Sigmoid colon (tissue), 7 donors: ENCODE results near the gene COX8C. TPM values are rescaled to one million over a fixed set of nuclear protein-coding genes. Genes with fewer than 3 reads are reported as not detected.

Experiments used
- DNase-seq: peaks from one replicate; pipeline ENCODE4 v3.0.0-alpha.2; 2019
- H3K27ac ChIP-seq, 4 donors: fragments of 200-600 bp; sonication (generic); one replicate each; pipeline ENCODE4 v1.5.1; 2016 to 2019; ENCODE audit warnings: mild to moderate bottlenecking in 1 of 4
- H3K27me3 ChIP-seq, 3 donors: fragments of 200-600 bp; sonication (generic); one replicate each; pipeline ENCODE4 v1.5.1; 2019; ENCODE audit warnings: mild to moderate bottlenecking in 1 of 3
- H3K36me3 ChIP-seq, 4 donors: fragments of 200-600 bp; sonication (generic); one replicate each; pipeline ENCODE4 v1.5.1; 2016 to 2019
- H3K4me1 ChIP-seq, 4 donors: fragments of 200-600 bp; sonication (generic); one replicate each; pipeline ENCODE4 v1.5.1; 2017 to 2019
- H3K4me3 ChIP-seq, 4 donors: fragments of 200-600 bp; sonication (generic); one replicate each; pipeline ENCODE4 v1.5.1; 2017 to 2019; ENCODE audit warnings: mild to moderate bottlenecking in 2 of 4, moderate library complexity in 1 of 4
- H3K9me3 ChIP-seq, 4 donors: fragments of 200-600 bp in 3 of 4; sonication (generic) in 3 of 4; one replicate each; pipeline versions ENCODE4 v1.5.1 to v1.6.1; 2013 to 2019
- CTCF ChIP-seq, 4 experiments: fragments of 450-650 bp in 3 of 4; fragments of 200-600 bp in 1 of 4; IDR thresholded peaks; one replicate each; pipeline ENCODE4 v1.5.1; 2016 to 2019; ENCODE audit warnings: antibody characterized with exemption in 4 of 4, mild to moderate bottlenecking in 3 of 4, moderate library complexity in 2 of 4
- EP300 ChIP-seq, 4 donors: sonication (generic); formaldehyde crosslinking; IDR thresholded peaks; one replicate each; pipeline ENCODE4 v1.6.1; 2017; ENCODE audit warnings: antibody characterized with exemption in 4 of 4
- POLR2A ChIP-seq, 2 donors: fragments of 450-650 bp; IDR thresholded peaks; one replicate each; pipeline ENCODE4 v1.6.1; 2016; ENCODE audit warnings: antibody characterized with exemption in 2 of 2, mild to moderate bottlenecking in 2 of 2, moderate library complexity in 2 of 2
- POLR2AphosphoS5 ChIP-seq, 4 donors: sonication (generic); formaldehyde crosslinking; IDR thresholded peaks; one replicate each; pipeline ENCODE4 v1.6.1; 2017; ENCODE audit warnings: antibody characterized with exemption in 4 of 4
- WGBS, 2 donors: extraction: QIAGEN DNeasy Blood & Tissue Kit; methylation state at CpG; one replicate each; pipeline ENCODE4 v1.1.7; 2013; 5-methylcytosine and 5-hydroxymethylcytosine counted together
- intact Hi-C: fragments of 100-400 bp; cut with DNase I; formaldehyde crosslinking; loops from one replicate; pipeline ENCODE4 v1.15.1; 2023
- polyA plus RNA-seq, 3 donors: library from polyadenylated mRNA; stranded (reverse); fragments of 200-250 nt; gene quantifications; one replicate each; pipeline ENCODE4 v1.2.3, GENCODE V29; 2013
- total RNA-seq, 4 donors: library from RNA; depleted of rRNA; stranded (reverse); fragments of >200 nt; gene quantifications; one replicate each; pipeline ENCODE4 v1.1.0, GENCODE V29; 2016
- donor health status: healthy with polysubstance abuse.
- donor health status: Bipolar disorder and iron deficiency.
- donor health status: healthy.

COX8C gene
- total and polyA plus RNA-seq, 7 donors = not detected

- Histone ChIP-seq H3K9me3 (no peaks in the 10 kb centered on the region), H3K4me3 (no peak overlapping the region), H3K36me3 (no peaks in the 10 kb centered on the region), H3K27me3 (no peaks in the 10 kb centered on the region), H3K4me1 (peaks cover 0 to 49% (median 30%) of the 10 kb centered on the region in 4 donors), H3K27ac (no peak overlapping the region)
- intact Hi-C loops = no loop called here
- 95 to 96% methylated on average over 12 of the region's 12 CpGs for WGBS, 2 donors
- TF ChIP-seq POLR2A (IDR thresholded peaks at IDR 0.05) (no peak), EP300 (IDR thresholded peaks at IDR 0.05) (no peak), CTCF (IDR thresholded peaks at IDR 0.05) (no peak), POLR2AphosphoS5 (IDR thresholded peaks at IDR 0.05) (no peak)
- no peak for DNase-seq
Observed at GRCh38 chr14:93302688-93303581, 44.0 kb upstream of the COX8C start.

GRCh38 chr14:93303659-93304058 is 43.3 kb upstream of the COX8C start:
- WGBS, 2 donors = 69 to 76% methylated on average over 3 of the region's 3 CpGs
- Histone ChIP-seq H3K27me3 (no peaks in the 10 kb centered on the region), H3K27ac (no peak overlapping the region), H3K4me1 (peaks cover 0 to 49% (median 29%) of the 10 kb centered on the region in 4 donors), H3K4me3 (no peak overlapping the region), H3K9me3 (no peaks in the 10 kb centered on the region), H3K36me3 (no peaks in the 10 kb centered on the region)
- DNase-seq = no peak
- TF ChIP-seq EP300 (IDR thresholded peaks at IDR 0.05) = no peak
- no peak for TF ChIP-seq CTCF (IDR thresholded peaks at IDR 0.05)
- TF ChIP-seq POLR2A (IDR thresholded peaks at IDR 0.05) = no peak
- no peak for TF ChIP-seq POLR2AphosphoS5 (IDR thresholded peaks at IDR 0.05)
- intact Hi-C loops = no loop called here

GRCh38 chr14:93304771-93305170 is 42.2 kb upstream of the COX8C start:
- no peak overlapping the region for H3K27ac ChIP-seq
- no peaks in the 10 kb centered on the region for H3K27me3 ChIP-seq
- H3K4me1 ChIP-seq = peaks cover 0 to 48% (median 21%) of the 10 kb centered on the region in 4 donors
- DNase-seq = no peak
- no peaks in the 10 kb centered on the region for H3K36me3 ChIP-seq
- H3K9me3 ChIP-seq = no peaks in the 10 kb centered on the region
- TF ChIP-seq EP300 (IDR thresholded peaks at IDR 0.05) = no peak
- no peak for TF ChIP-seq POLR2AphosphoS5 (IDR thresholded peaks at IDR 0.05)
- TF ChIP-seq CTCF (IDR thresholded peaks at IDR 0.05) = no peak
- TF ChIP-seq POLR2A (IDR thresholded peaks at IDR 0.05) = no peak
- intact Hi-C loops = no loop called here
- 94 to 96% methylated on average over 1 of the region's 1 CpG for WGBS, 2 donors
- H3K4me3 ChIP-seq = no peak overlapping the region

- no peak overlapping the region for H3K4me3 ChIP-seq
- no peaks in the 10 kb centered on the region for H3K9me3 ChIP-seq
- peaks cover 0 to 48% (median 20%) of the 10 kb centered on the region in 4 donors for H3K4me1 ChIP-seq
- intact Hi-C loops = no loop called here
- H3K36me3 ChIP-seq = no peaks in the 10 kb centered on the region
- no peak for DNase-seq
- H3K27ac ChIP-seq = no peak overlapping the region
- no peaks in the 10 kb centered on the region for H3K27me3 ChIP-seq
- WGBS, 2 donors = 73 to 81% methylated on average over 6 of the region's 6 CpGs
- no peak for TF ChIP-seq EP300 (IDR thresholded peaks at IDR 0.05)
Observed at GRCh38 chr14:93305725-93306418, 41.1 kb upstream of the COX8C start.

GRCh38 chr14:93306812-93307211 is 40.2 kb upstream of the COX8C start:
- H3K27ac ChIP-seq = no peak overlapping the region
- H3K9me3 ChIP-seq = no peaks in the 10 kb centered on the region
- H3K27me3 ChIP-seq = no peaks in the 10 kb centered on the region
- H3K36me3 ChIP-seq = no peaks in the 10 kb centered on the region
- H3K4me1 ChIP-seq = peaks cover 0 to 42% (median 20%) of the 10 kb centered on the region in 4 donors
- DNase-seq = no peak
- intact Hi-C loops = no loop called here
- TF ChIP-seq CTCF (IDR thresholded peaks at IDR 0.05) = no peak
- TF ChIP-seq POLR2A (IDR thresholded peaks at IDR 0.05) = no peak
- no peak for TF ChIP-seq POLR2AphosphoS5 (IDR thresholded peaks at IDR 0.05)
- no peak for TF ChIP-seq EP300 (IDR thresholded peaks at IDR 0.05)
- H3K4me3 ChIP-seq = no peak overlapping the region
